Parathyroid adenoma (tissue), 2 donors: ENCODE results near the gene KRTCAP3.

ENCODE experiments used
- H2AFZ ChIP-seq: fragments of 300-600 bp; sonication (generic); one replicate; pipeline ENCODE4 v1.7.0; 2017; ENCODE audit warnings: antibody characterized with exemption, mild to moderate bottlenecking
- H3K27ac ChIP-seq: fragments of 300-600 bp; sonication (generic); one replicate; pipeline ENCODE4 v1.7.0; 2017
- H3K27me3 ChIP-seq: fragments of 300-600 bp; sonication (generic); one replicate; pipeline ENCODE4 v1.7.0; 2017; ENCODE audit warnings: low read length; ENCODE audit not compliant: control insufficient read depth, insufficient read depth
- H3K36me3 ChIP-seq: fragments of 300-600 bp; sonication (generic); one replicate; pipeline ENCODE4 v1.7.0; 2017; ENCODE audit warnings: low read length; ENCODE audit not compliant: control insufficient read depth, insufficient read depth
- H3K4me1 ChIP-seq: fragments of 300-600 bp; sonication (generic); one replicate; pipeline ENCODE4 v1.7.0; 2017; ENCODE audit warnings: control low read depth
- H3K4me2 ChIP-seq: fragments of 300-600 bp; sonication (generic); one replicate; pipeline ENCODE4 v1.7.0; 2017; ENCODE audit warnings: low read length
- H3K4me3 ChIP-seq: fragments of 300-600 bp; sonication (generic); one replicate; pipeline ENCODE4 v1.7.0; 2017; ENCODE audit warnings: low read depth, low read length
- H3K79me2 ChIP-seq: fragments of 300-600 bp; sonication (generic); one replicate; pipeline ENCODE4 v1.7.0; 2017; ENCODE audit warnings: control low read depth
- H3K9ac ChIP-seq: fragments of 300-600 bp; sonication (generic); one replicate; pipeline ENCODE4 v1.7.0; 2017; ENCODE audit warnings: mild to moderate bottlenecking
- H3K9me3 ChIP-seq: fragments of 300-600 bp; sonication (generic); one replicate; pipeline ENCODE4 v1.7.0; 2017; ENCODE audit warnings: low read length; ENCODE audit not compliant: control insufficient read depth
- CTCF ChIP-seq: fragments of 300-600 bp; sonication (generic); IDR thresholded peaks from one replicate; pipeline ENCODE4 v1.7.0; 2017; ENCODE audit warnings: antibody characterized with exemption, mild to moderate bottlenecking
- donor health status: primary hyperparathyroidism.

KRTCAP3 gene

DNA sequence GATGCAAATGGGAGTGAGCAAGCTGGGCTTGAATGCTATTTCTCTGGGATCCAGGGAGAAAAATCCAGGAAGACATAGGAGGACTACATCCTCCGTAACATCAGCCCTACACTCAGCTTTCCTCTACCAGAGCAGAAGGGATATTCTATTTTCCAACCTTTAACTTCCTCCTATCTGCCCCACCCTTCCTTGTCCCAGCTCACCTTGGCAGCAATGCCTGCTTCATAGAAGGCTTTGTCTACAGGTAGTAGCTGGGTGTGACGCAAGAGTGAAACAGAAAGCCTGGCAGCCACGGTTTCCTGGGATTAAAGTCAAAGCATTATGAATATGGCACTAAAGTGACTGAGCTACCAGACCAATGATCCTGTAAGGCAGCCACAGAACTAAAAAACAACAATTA lies 3.9 kb downstream of the KRTCAP3 start:
- no peak overlapping the region for H3K4me3 ChIP-seq
- H3K79me2 ChIP-seq: no peaks in the 10 kb centered on the region
- H3K4me2 ChIP-seq: no peak overlapping the region
- no peaks in the 10 kb centered on the region for H3K9me3 ChIP-seq
- H3K27ac ChIP-seq: no peak overlapping the region
- no peaks in the 10 kb centered on the region for H3K36me3 ChIP-seq
- no peak overlapping the region for H3K9ac ChIP-seq
- no peaks in the 10 kb centered on the region for H3K4me1 ChIP-seq
- no peak for TF ChIP-seq CTCF
- no peak overlapping the region for H2AFZ ChIP-seq
- no peaks in the 10 kb centered on the region for H3K27me3 ChIP-seq

DNA sequence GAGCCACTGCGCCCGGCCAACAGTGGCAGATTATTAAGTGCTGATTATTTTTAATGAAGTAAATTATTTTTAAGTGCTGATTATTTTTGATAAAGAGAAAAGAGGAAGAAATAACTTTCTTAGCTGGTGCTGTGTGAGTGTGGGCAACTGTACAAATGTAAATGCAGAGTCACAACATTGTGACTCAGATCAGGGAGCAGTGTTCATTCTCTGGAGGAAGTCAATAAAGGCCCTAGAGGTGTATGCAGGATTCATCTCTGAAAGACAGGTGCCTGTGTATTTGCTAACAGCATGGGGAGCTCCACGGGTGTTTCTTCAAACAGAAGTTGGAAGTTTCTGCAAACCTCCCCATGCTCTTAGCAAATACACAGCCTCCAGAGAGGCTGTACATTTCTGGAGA lies 6.2 kb downstream of the KRTCAP3 start:
- TF ChIP-seq CTCF: no peak
- no peaks in the 10 kb centered on the region for H3K36me3 ChIP-seq
- no peak overlapping the region for H3K27ac ChIP-seq
- H3K4me1 ChIP-seq: no peaks in the 10 kb centered on the region
- H3K79me2 ChIP-seq: no peaks in the 10 kb centered on the region
- H3K9ac ChIP-seq: no peak overlapping the region
- H3K4me2 ChIP-seq: no peak overlapping the region
- H3K4me3 ChIP-seq: no peak overlapping the region
- no peak overlapping the region for H2AFZ ChIP-seq
- H3K27me3 ChIP-seq: no peaks in the 10 kb centered on the region
- H3K9me3 ChIP-seq: no peaks in the 10 kb centered on the region

- H3K9ac ChIP-seq: no peak overlapping the region
- no peak for TF ChIP-seq CTCF
- no peaks in the 10 kb centered on the region for H3K79me2 ChIP-seq
- H3K36me3 ChIP-seq: no peaks in the 10 kb centered on the region
- no peak overlapping the region for H3K4me2 ChIP-seq
- no peaks in the 10 kb centered on the region for H3K27me3 ChIP-seq
- no peaks in the 10 kb centered on the region for H3K9me3 ChIP-seq
- no peak overlapping the region for H3K4me3 ChIP-seq
- H3K4me1 ChIP-seq: no peaks in the 10 kb centered on the region
- no peak overlapping the region for H2AFZ ChIP-seq
- H3K27ac ChIP-seq: no peak overlapping the region
Measured at GRCh38 chr2:27451095-27451494, 8.9 kb downstream of the KRTCAP3 start.

DNA sequence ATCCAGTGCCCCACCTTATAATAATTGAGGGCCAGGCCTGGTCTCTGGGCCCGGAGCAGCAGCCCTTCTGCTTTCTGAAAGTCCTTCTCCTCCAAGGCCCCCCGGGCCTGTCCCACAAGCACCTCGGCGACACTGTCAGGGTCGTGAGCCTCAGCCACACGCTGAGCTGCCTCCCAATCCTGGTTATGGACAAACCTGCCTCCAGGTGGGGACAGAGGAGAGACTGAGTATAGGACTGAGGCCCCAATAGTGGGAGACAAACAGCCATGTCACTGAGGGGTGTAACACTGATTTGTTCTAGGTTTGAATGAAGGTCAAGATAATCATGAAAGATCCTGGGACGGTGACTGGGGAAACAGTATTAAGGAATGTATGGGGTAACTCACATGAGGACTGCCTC lies 11.8 kb downstream of the KRTCAP3 start:
- no peak overlapping the region for H2AFZ ChIP-seq
- H3K4me3 ChIP-seq: no peak overlapping the region
- H3K4me1 ChIP-seq: no peaks in the 10 kb centered on the region
- H3K27ac ChIP-seq: no peak overlapping the region
- no peak for TF ChIP-seq CTCF
- no peak overlapping the region for H3K4me2 ChIP-seq
- no peaks in the 10 kb centered on the region for H3K36me3 ChIP-seq
- no peak overlapping the region for H3K9ac ChIP-seq
- H3K9me3 ChIP-seq: no peaks in the 10 kb centered on the region
- no peaks in the 10 kb centered on the region for H3K27me3 ChIP-seq
- no peaks in the 10 kb centered on the region for H3K79me2 ChIP-seq

- Histone ChIP-seq H3K4me3 (no peak overlapping the region), H3K36me3 (no peaks in the 10 kb centered on the region), H3K9ac (no peak overlapping the region), H3K4me1 (no peaks in the 10 kb centered on the region), H3K27ac (no peak overlapping the region), H3K27me3 (no peaks in the 10 kb centered on the region), H3K4me2 (no peak overlapping the region), H3K79me2 (no peaks in the 10 kb centered on the region), H3K9me3 (no peaks in the 10 kb centered on the region), H2AFZ (no peak overlapping the region)
- TF ChIP-seq CTCF: no peak
Measured at GRCh38 chr2:27461118-27461517, 18.9 kb downstream of the KRTCAP3 start.
